A673 (cell line): ENCODE results near the gene MAFF. TPM values are rescaled to one million over a fixed set of nuclear protein-coding genes. Genes with fewer than 3 reads are reported as not detected.
A peak's percentile ranks its signal among the peaks of the same experiment; 100 is the strongest.

ENCODE experiments used
- BruUV-seq: library from RNA; stranded (reverse); fragments of 400-500 nt; replicated peaks from 2 replicates; lab custom pipeline; 2021; lab: Mats Ljungman, UMichigan
- CTCF ChIA-PET: fragments of 300-600 bp; sonication (Branson Sonifier 250); formaldehyde crosslinking; loops from one replicate; lab custom pipeline; 2022; ENCODE audit warnings: antibody characterized with exemption; lab: Charles Lee
- POLR2A ChIA-PET: fragments of 300-600 bp; sonication (Branson Sonifier 250); formaldehyde crosslinking; loops from one replicate; lab custom pipeline; 2022; ENCODE audit warnings: antibody characterized with exemption; ENCODE audit not compliant: low non-redundant PET; lab: Charles Lee
- DNase-seq: peaks from one replicate; pipeline ENCODE4 v3.0.0-alpha.2; 2015; ENCODE audit warnings: low spot score
- H3K27ac ChIP-seq: fragments of 200-600 bp; sonication (generic); 2 replicates; pipeline ENCODE4 v1.5.1; 2016; ENCODE audit warnings: mixed run types, low read depth, mild to moderate bottlenecking, mixed read lengths, antibody characterized with exemption, low read length; ENCODE audit not compliant: poor library complexity, severe bottlenecking
- H3K27me3 ChIP-seq: fragments of 200-600 bp; sonication (generic); replicated peaks from 2 replicates; pipeline ENCODE4 v1.6.1; 2017; ENCODE audit warnings: mixed run types, low read depth, mild to moderate bottlenecking, mixed read lengths, antibody characterized with exemption, low read length; ENCODE audit not compliant: insufficient read depth, poor library complexity
- H3K36me3 ChIP-seq: fragments of 200-600 bp; sonication (generic); 2 replicates; pipeline ENCODE4 v1.6.1; 2016; ENCODE audit warnings: mixed run types, mild to moderate bottlenecking, mixed read lengths, antibody characterized with exemption, low read length; ENCODE audit not compliant: insufficient read depth, poor library complexity, severe bottlenecking
- H3K4me1 ChIP-seq: fragments of 200-600 bp; sonication (generic); 2 replicates; pipeline ENCODE4 v1.6.1; 2017; ENCODE audit warnings: mixed run types, mild to moderate bottlenecking, mixed read lengths, antibody characterized with exemption, low read length; ENCODE audit not compliant: insufficient read depth, poor library complexity, severe bottlenecking
- H3K4me3 ChIP-seq: fragments of 200-600 bp; sonication (generic); 2 replicates; pipeline ENCODE4 v1.5.1; 2016; ENCODE audit warnings: low read depth, mixed run types, mild to moderate bottlenecking, mixed read lengths, low read length; ENCODE audit not compliant: poor library complexity, severe bottlenecking
- H3K9me3 ChIP-seq: fragments of 200-600 bp; sonication (generic); 2 replicates; pipeline ENCODE4 v1.6.1; 2016; ENCODE audit warnings: mixed run types, low read depth, mild to moderate bottlenecking, mixed read lengths, antibody characterized with exemption, low read length; ENCODE audit not compliant: poor library complexity, severe bottlenecking
- CTCF ChIP-seq: fragments of 300-800, 200-600 bp; sonication (generic); conservative IDR thresholded peaks from 2 replicates; pipeline ENCODE4 v1.5.1; 2017; ENCODE audit warnings: low read depth, mild to moderate bottlenecking, antibody characterized with exemption, low read length, moderate library complexity, mixed read lengths
- EZH2 ChIP-seq: fragments of 200-600 bp; sonication (generic); IDR thresholded peaks from 2 replicates; pipeline ENCODE4 v1.6.1; 2017; ENCODE audit warnings: borderline replicate concordance, low read depth, mild to moderate bottlenecking, mixed read lengths, antibody characterized with exemption, low read length; ENCODE audit not compliant: poor library complexity, severe bottlenecking
- intact Hi-C: fragments of 100-400 bp; cut with micrococcal nuclease; formaldehyde crosslinking; loops from one replicate; pipeline ENCODE4 v1.10.0; 2022; ENCODE audit not compliant: unreplicated experiment
- total RNA-seq: library from RNA; stranded (reverse); gene quantifications from 2 replicates; pipeline ENCODE4 v1.2.3, GENCODE V29; 2021

MAFF gene
- total RNA-seq, 1 experiment from 2014 or later, result 6.3 TPM

DNA sequence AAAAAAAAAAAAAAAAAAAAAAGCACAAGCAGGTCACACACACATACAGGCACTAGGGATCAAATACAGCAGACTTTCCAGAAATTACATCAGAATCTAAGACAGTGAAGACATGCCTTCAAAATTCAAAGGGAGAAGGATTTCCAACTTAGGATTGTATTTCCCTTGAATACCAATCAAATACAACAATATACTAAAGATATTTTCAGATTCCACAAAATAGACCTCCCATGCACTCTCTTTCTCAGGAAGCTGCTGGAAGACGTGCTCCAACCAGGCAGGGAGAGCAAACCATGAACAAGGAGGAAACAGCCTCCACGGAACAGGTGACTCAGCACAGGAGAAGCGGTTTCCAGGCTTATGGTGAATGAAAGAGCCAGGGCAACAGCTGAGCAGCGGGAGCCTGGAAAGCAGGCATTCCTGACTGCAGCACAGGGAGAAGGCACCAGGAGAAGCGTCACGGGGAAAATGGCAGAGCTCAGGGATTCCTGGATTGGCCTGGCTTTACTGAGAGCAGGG is 39.0 kb downstream of the MAFF start:
- DNase-seq, result no peak
- BruUV-seq, result no TSS peak
- H3K9me3 ChIP-seq, result no peaks in the 10 kb centered on the region
- ChIA-PET POLR2A (no interaction called here), CTCF (no interaction called here)
- no peaks in the 10 kb centered on the region for H3K36me3 ChIP-seq
- no peak overlapping the region for H3K4me3 ChIP-seq
- intact Hi-C loops, result no loop called here
- no peaks in the 10 kb centered on the region for H3K27me3 ChIP-seq
- peak overlapping the region; percentile 77 for H3K27ac ChIP-seq
- TF ChIP-seq CTCF (no peak), EZH2 (no peak)
- H3K4me1 ChIP-seq, result peaks cover 10% of the 10 kb centered on the region

DNA sequence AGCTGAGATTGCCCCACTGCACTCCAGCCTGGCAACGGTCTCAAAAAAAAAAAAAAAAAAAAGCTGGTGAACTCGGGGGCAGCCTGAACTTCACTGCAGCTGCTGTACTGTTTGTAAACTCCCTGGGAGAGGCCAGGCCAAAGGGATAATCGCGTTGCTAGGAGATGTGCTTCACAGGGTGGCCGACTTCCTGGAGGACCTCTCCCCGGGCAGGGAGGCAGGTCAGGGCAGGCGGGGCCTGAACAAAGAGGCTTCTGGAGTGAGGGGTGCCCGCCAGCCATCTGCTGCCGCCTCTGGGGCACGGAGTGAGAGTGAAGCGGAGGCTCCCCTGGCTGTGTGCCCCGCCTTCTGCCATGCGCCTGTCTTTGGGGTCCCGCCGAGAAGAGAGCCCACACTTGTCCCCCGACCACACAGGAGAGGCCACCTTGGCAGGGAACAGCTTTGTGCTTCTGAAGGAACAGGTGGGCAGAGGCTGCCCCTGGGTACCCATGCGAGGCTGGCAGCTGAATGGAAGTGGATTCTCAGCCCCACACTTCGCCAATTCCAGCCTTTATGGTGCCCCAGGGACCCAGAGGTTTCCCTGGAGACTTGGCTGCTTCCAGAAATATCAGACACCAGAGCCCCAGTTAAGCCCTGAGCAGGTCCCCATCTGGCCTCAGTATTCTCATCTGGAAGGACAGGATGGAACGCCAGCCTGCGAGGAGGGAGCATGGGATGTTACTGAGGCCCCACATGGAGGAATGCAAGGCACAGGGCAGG is 41.4 kb downstream of the MAFF start:
- ChIA-PET POLR2A (no interaction called here), CTCF (no interaction called here)
- Histone ChIP-seq H3K9me3 (no peaks in the 10 kb centered on the region), H3K4me1 (peaks cover 10% of the 10 kb centered on the region), H3K36me3 (no peaks in the 10 kb centered on the region), H3K27me3 (no peaks in the 10 kb centered on the region), H3K27ac (no peak overlapping the region), H3K4me3 (no peak overlapping the region)
- BruUV-seq, result no TSS peak
- DNase-seq, result no peak
- intact Hi-C loops, result no loop called here
- TF ChIP-seq EZH2, result no peak
- no peak for TF ChIP-seq CTCF

DNA sequence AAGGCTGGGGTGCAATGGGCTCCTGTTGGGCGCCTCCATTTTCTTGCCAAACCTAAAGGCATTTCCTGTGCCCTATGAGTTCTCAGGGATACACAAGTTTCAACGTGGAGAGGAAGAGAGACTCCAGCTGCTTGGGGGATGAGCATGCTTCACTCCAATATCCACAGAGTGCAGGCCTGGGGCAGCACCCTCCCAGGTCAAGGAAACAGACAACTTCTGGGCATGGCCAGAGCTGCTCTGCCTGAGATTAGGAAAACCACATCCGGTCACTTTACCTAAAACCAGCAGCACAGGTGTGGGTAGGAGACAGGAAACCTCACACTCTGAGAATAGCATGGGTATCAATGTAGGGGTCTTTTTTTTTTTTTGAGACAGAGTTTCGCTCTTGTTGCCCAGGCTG is 42.3 kb downstream of the MAFF start:
- H3K27me3 ChIP-seq, result no peaks in the 10 kb centered on the region
- intact Hi-C loops, result no loop called here
- DNase-seq, result no peak
- POLR2A ChIA-PET, result no interaction called here
- no peak for TF ChIP-seq EZH2
- TF ChIP-seq CTCF, result no peak
- no peaks in the 10 kb centered on the region for H3K9me3 ChIP-seq
- H3K27ac ChIP-seq, result no peak overlapping the region
- BruUV-seq, result no TSS peak
- H3K4me3 ChIP-seq, result no peak overlapping the region
- CTCF ChIA-PET, result no interaction called here
- H3K36me3 ChIP-seq, result no peaks in the 10 kb centered on the region
- peaks cover 10% of the 10 kb centered on the region for H3K4me1 ChIP-seq
